ENCODE measurements around the gene SLC15A2. TPM values are rescaled to one million over a fixed set of nuclear protein-coding genes. Genes with fewer than 3 reads are reported as not detected.

The SLC15A2 gene
- total RNA-seq, 1 donor from 2014 or later = 3.4 TPM

DNA sequence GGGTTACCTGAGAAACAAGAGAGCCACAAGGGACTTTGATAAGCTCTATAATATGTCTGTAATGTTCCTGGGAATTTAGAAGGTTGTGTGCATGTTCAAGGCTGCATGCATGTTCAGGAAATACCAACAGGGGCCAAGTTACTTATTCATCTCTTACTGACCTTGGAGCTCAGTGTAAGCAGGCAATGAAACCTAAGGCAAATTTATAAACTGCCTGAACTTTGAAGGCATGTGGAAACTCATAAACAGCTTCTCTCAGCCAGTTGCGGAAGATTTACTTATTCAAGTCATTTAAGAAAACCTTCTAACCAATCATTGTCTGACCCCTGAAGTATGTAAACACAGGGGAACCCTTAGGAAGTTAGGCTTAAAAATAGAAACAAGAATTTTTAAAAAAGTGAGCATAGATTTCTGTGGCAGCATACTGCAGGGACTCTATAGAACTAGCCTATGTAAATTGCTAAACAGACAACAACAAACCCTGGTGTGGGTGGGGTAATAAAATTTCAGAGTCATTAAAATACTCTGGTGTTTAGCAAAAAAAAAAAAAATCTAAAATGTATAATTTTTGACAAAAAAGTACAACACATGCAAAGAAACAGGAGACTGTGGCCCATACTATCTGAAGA, 57.2 kb downstream of the SLC15A2 start:
- Mint-ChIP-seq H3K4me1 (no peaks in the 10 kb centered on the region), H3K9me3 (peaks cover 31% of the 10 kb centered on the region), H3K27me3 (ENCODE audit: low read depth) (no peaks in the 10 kb centered on the region), H3K27ac (no peak overlapping the region), H3K4me3 (no peak overlapping the region), H3K36me3 (peaks cover 7% of the 10 kb centered on the region)
- no peak for DNase-seq (ENCODE audit: low spot score in 2 of 2, unreplicated experiment in 2 of 2)
- TF ChIP-seq, protein P1, sequence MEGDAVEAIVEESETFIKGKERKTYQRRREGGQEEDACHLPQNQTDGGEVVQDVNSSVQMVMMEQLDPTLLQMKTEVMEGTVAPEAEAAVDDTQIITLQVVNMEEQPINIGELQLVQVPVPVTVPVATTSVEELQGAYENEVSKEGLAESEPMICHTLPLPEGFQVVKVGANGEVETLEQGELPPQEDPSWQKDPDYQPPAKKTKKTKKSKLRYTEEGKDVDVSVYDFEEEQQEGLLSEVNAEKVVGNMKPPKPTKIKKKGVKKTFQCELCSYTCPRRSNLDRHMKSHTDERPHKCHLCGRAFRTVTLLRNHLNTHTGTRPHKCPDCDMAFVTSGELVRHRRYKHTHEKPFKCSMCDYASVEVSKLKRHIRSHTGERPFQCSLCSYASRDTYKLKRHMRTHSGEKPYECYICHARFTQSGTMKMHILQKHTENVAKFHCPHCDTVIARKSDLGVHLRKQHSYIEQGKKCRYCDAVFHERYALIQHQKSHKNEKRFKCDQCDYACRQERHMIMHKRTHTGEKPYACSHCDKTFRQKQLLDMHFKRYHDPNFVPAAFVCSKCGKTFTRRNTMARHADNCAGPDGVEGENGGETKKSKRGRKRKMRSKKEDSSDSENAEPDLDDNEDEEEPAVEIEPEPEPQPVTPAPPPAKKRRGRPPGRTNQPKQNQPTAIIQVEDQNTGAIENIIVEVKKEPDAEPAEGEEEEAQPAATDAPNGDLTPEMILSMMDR (IDR thresholded peaks at IDR 0.05; ENCODE audit: unreplicated experiment) = no peak

DNA sequence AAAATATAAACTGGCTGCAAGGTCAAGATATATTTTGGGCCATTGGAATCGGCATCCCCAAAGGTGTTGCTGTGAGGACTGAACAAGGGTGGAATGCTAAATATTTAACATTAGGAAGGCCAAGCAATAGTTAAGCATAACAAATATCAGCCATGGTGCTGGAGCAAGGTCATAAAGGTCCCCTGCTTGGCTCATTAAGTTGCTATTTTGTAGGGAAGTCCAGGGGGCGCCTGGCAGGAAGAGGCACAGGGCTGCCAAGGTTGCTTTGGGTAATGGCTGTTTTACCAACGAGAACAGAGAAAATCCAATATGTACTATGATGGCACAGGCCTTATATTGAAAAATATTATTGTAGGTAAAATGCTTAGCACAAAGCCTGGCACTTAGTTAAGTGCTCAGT, 62.2 kb downstream of the SLC15A2 start:
- H3K4me1 Mint-ChIP-seq = no peaks in the 10 kb centered on the region
- DNase-seq (ENCODE audit: low spot score in 2 of 2, unreplicated experiment in 2 of 2) = no peak
- no peak overlapping the region for H3K27ac Mint-ChIP-seq
- H3K36me3 Mint-ChIP-seq = peaks cover 5% of the 10 kb centered on the region
- no peak overlapping the region for H3K4me3 Mint-ChIP-seq
- H3K27me3 Mint-ChIP-seq (ENCODE audit: low read depth) = no peaks in the 10 kb centered on the region
- H3K9me3 Mint-ChIP-seq = peaks cover 27% of the 10 kb centered on the region
- TF ChIP-seq, protein P1 (IDR thresholded peaks at IDR 0.05; ENCODE audit: unreplicated experiment) = no peak

DNA sequence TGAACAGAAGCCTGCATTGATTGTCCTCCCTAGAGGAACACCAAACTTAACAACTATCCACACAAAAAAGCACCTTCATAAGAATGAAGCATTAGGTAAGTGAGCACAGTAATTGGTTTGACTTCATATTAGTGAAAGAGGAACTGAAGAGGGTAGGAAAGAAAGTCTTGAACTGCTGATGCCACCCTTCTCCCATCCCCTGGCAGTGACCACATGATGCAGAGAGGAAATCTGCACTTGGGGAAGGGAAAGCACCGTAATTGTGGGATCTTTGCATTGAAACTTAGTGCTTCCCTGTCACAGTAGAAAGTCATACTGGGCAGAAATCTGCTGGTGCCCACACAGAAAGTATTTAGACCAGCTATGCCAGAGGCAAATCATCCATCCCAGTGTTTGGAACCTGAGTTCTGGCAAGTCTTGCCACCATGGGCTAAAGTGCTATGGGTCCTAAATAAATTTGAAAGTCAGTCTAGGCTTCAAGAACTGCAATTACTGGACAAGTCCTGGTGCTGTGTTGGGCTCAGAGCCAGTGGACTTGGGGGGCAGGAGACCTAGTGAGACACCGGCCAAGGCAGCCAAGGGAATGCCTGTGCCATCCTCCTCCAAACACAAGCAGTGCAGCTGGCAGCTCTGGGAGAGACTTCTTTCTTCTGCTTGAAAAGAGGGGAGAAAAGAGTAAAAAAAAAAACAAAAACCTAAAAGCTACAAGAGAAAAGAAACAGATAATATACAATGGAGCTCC, 63.6 kb downstream of the SLC15A2 start:
- Mint-ChIP-seq H3K4me3 (no peak overlapping the region), H3K9me3 (peaks cover 19% of the 10 kb centered on the region), H3K27ac (no peak overlapping the region), H3K27me3 (ENCODE audit: low read depth) (no peaks in the 10 kb centered on the region), H3K36me3 (peaks cover 5% of the 10 kb centered on the region), H3K4me1 (no peaks in the 10 kb centered on the region)
- DNase-seq (ENCODE audit: low spot score in 2 of 2, unreplicated experiment in 2 of 2) = no peak
- TF ChIP-seq, protein P1 (IDR thresholded peaks at IDR 0.05; ENCODE audit: unreplicated experiment) = no peak

DNA sequence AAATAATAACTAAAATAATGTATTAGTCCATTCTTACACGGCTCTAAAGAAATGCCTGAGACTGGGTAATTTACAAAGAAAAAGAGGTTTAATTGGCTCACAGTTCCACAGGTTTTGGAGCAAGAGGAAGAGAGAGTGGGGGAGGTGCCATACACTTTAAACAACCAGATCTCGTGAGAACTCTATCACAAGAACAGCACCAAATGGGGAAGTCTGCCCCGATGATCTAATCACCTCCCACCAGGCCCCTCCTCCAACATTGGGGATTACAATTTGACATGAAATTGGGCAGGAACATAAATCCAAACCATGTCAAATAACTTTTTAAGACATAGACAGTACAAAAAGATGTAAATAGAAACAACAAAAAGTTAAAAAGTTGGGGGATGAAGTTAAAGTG, 64.6 kb downstream of the SLC15A2 start:
- TF ChIP-seq, protein P1 (IDR thresholded peaks at IDR 0.05; ENCODE audit: unreplicated experiment) = no peak
- Mint-ChIP-seq H3K36me3 (peaks cover 5% of the 10 kb centered on the region), H3K9me3 (peaks cover 18% of the 10 kb centered on the region), H3K4me3 (no peak overlapping the region), H3K27me3 (ENCODE audit: low read depth) (no peaks in the 10 kb centered on the region), H3K27ac (no peak overlapping the region), H3K4me1 (no peaks in the 10 kb centered on the region)
- DNase-seq (ENCODE audit: low spot score in 2 of 2, unreplicated experiment in 2 of 2) = no peak

DNA sequence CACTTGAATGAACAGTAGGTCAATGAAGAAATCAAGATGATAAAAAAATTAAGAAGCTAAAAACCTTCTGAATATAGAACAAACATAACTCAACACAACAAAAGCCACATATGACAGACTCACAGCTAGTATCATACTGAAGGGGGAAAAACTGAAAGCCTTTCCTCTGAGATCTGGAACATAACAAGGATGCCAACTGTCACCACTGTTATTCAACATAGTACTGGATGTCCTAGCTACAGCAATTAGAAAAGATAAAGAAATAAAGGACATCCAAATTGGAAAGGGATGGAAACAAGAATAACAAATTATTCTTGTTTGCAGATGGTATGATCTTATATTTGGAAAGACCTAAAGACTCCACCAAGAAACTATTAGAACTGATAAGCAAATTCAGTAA, 67.1 kb downstream of the SLC15A2 start:
- DNase-seq (ENCODE audit: low spot score in 2 of 2, unreplicated experiment in 2 of 2) = no peak
- Mint-ChIP-seq H3K36me3 (no peaks in the 10 kb centered on the region), H3K4me3 (no peak overlapping the region), H3K4me1 (no peaks in the 10 kb centered on the region), H3K27me3 (ENCODE audit: low read depth) (no peaks in the 10 kb centered on the region), H3K27ac (no peak overlapping the region), H3K9me3 (peaks cover 22% of the 10 kb centered on the region)
- TF ChIP-seq, protein P1 (IDR thresholded peaks at IDR 0.05; ENCODE audit: unreplicated experiment) = no peak
